KOPT-K1 (cell line): Measurements from ENCODE around the gene VEGFA.
"Not testable (repeated sequence)": the region's sequence is repeated elsewhere in the genome, so short reads cannot be mapped to it uniquely, and the experiment has no call there.

ENCODE experiments used
- H3K27ac ChIP-seq: fragments of 200-600 bp; sonication (generic); 2 replicates; pipeline ENCODE4 v1.5.1; 2016; ENCODE audit warnings: antibody characterized with exemption, mild to moderate bottlenecking, low read depth, low read length; ENCODE audit not compliant: poor library complexity, severe bottlenecking
- H3K36me3 ChIP-seq: fragments of 200-600 bp; sonication (generic); 2 replicates; pipeline ENCODE4 v1.5.1; 2017; ENCODE audit warnings: antibody characterized with exemption, mild to moderate bottlenecking, low read length, moderate library complexity; ENCODE audit not compliant: insufficient read depth
- H3K9me3 ChIP-seq: fragments of 200-600 bp; sonication (generic); 2 replicates; pipeline ENCODE4 v1.5.1; 2017; ENCODE audit warnings: antibody characterized with exemption, low read length, mild to moderate bottlenecking; ENCODE audit not compliant: insufficient read depth, poor library complexity, severe bottlenecking

Gene VEGFA

DNA sequence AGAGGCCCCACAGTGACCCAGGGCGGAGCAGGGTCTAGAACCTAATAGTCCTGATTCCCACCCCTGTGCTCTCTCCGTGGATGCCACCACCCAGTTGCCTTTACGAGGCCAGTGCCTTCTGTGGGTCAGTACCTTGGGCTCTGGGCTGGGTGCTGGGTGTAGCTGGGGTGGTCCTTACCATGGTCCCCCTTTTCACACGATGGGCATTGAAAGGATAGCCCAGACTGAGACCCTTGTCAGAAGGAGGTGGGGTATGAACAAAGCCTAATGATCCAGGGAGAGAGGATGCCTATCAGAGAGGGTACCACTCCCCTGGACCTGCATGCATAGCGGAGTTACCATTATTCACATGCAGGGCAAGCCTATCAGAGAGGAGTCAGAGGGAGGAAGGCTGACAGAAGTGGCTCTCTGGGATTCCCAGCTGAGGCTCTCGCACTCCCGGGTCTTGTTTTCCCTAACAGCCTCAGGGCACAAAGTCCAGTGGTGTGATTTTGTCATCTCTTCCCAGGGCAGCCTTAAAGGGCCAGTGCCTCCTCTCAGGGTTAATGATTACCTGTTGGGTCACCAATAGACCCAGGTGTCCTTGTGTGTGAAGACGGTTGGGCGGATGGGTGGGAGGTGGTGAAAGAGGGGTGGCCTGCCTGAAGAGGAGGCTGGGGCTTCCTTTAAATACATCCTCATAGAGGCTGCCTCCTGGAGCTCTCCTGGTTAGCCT, 36.2 kb downstream of the VEGFA start:
- H3K9me3 ChIP-seq: no peaks in the 10 kb centered on the region
- no peaks in the 10 kb centered on the region for H3K36me3 ChIP-seq
- no peak overlapping the region for H3K27ac ChIP-seq

- Histone ChIP-seq H3K36me3 (no peaks in the 10 kb centered on the region), H3K27ac (no peak overlapping the region), H3K9me3 (no peaks in the 10 kb centered on the region)
Measured at GRCh38 chr6:43806758-43807227, 36.8 kb downstream of the VEGFA start.

- Histone ChIP-seq H3K36me3 (no peaks in the 10 kb centered on the region), H3K27ac (peak overlapping the region; percentile 16), H3K9me3 (no peaks in the 10 kb centered on the region)
Measured at GRCh38 chr6:43807228-43808061, 37.4 kb downstream of the VEGFA start.

GRCh38 chr6:43808412-43808811, 38.4 kb downstream of the VEGFA start:
- H3K9me3 ChIP-seq: no peaks in the 10 kb centered on the region
- no peak overlapping the region for H3K27ac ChIP-seq
- H3K36me3 ChIP-seq: no peaks in the 10 kb centered on the region

GRCh38 chr6:43809417-43810305, 39.6 kb downstream of the VEGFA start:
- Histone ChIP-seq H3K27ac (no peak overlapping the region), H3K9me3 (no peaks in the 10 kb centered on the region), H3K36me3 (no peaks in the 10 kb centered on the region)

GRCh38 chr6:43810965-43811732, 41.1 kb downstream of the VEGFA start:
- no peak overlapping the region for H3K27ac ChIP-seq
- no peaks in the 10 kb centered on the region for H3K9me3 ChIP-seq
- no peaks in the 10 kb centered on the region for H3K36me3 ChIP-seq

DNA sequence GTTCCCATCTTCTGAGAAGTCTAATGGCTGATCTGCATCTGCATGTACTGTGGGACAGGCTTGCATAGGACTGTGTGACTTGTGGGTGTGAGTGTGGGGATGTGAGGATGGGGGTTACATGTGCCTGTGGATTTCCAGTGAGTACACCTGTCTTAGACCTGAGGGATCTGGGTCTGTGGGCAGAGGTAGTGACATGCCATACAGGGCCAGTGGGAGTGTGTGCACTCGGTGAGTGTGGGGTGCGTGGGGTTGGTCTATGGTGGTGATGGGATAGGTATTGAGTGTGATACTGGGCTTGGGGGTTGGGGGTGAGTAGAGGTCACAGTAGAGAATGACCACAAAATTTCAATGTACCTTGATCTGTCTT, 41.7 kb downstream of the VEGFA start:
- no peak overlapping the region for H3K27ac ChIP-seq
- no peaks in the 10 kb centered on the region for H3K36me3 ChIP-seq
- no peaks in the 10 kb centered on the region for H3K9me3 ChIP-seq

- no peaks in the 10 kb centered on the region for H3K36me3 ChIP-seq
Measured at GRCh38 chr6:43812850-43813578, 43.0 kb downstream of the VEGFA start.

GRCh38 chr6:43814111-43814510, 44.1 kb downstream of the VEGFA start:
- Histone ChIP-seq H3K27ac (peak overlapping the region; percentile 34), H3K36me3 (no peaks in the 10 kb centered on the region), H3K9me3 (no peaks in the 10 kb centered on the region)

More at GRCh38 chr6:43812850-43813578, 43.0 kb downstream of the VEGFA start:
- Histone ChIP-seq H3K27ac (peak overlapping the region; percentile 34), H3K9me3 (no peaks in the 10 kb centered on the region)

DNA sequence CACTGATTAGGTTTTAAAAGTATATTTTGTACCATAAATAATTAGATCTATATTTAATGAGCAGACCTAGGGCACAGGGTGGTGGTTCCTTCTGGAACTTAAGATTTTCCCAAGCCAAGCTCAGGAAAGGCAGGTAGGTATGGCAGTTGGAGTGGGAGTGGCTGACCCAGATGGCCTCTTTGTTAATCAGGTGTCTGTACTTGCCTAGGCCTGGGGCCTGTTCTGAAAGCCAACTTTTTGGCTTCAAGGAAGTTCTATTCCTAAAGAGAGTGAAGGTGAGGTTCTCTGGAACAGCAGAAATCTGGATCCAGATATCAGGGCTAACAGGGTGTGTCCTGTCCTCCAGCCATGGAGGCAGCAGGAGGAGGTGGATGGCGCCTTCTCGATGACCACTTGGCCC, 44.9 kb downstream of the VEGFA start:
- Histone ChIP-seq H3K27ac (no peak overlapping the region), H3K36me3 (no peaks in the 10 kb centered on the region), H3K9me3 (no peaks in the 10 kb centered on the region)

DNA sequence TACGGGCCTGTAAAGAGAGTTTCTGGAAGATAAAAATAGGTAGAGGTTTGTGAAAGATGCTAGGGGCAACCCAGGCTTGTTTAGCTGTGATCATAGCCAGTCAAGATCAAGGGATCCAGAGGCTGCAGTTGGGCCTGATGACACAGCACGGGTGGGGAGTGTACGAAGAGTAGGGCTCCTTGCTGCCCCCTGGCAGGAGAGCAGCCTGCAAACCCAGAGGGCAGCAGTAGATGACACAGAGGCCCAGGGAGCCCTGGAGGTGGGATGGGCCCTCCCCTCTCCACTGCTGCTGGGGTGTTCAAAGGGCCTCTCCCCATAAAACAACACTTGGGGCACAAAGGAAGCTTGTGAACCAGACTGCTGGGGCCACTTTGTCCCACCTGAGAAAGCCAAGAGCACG, 47.2 kb downstream of the VEGFA start:
- no peak overlapping the region for H3K27ac ChIP-seq
- H3K36me3 ChIP-seq: no peaks in the 10 kb centered on the region
- no peaks in the 10 kb centered on the region for H3K9me3 ChIP-seq

DNA sequence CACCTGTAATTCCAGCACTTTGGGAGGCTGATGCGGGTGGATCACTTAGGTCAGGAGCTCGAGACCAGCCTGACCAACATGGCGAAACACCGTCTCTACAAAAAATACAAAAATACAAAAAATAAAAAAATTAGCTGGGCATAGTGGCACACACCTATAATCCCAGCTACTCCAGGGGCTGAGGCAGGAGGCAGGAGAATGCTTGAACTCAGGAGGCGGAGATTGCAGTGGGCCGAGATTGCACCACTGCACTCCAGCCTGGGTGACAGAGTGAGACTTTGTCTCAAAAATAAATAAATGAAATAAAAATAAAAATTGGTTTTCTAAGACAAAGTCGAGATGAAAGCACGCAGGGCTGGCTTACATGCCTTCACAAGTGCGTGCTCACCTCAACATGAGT, 49.0 kb downstream of the VEGFA start:
- not testable (repeated sequence) for H3K36me3 ChIP-seq, H3K9me3 ChIP-seq, H3K27ac ChIP-seq

- no peak overlapping the region for H3K27ac ChIP-seq
- H3K9me3 ChIP-seq: no peaks in the 10 kb centered on the region
- H3K36me3 ChIP-seq: no peaks in the 10 kb centered on the region
Measured at GRCh38 chr6:43819958-43820357, 49.9 kb downstream of the VEGFA start.

DNA sequence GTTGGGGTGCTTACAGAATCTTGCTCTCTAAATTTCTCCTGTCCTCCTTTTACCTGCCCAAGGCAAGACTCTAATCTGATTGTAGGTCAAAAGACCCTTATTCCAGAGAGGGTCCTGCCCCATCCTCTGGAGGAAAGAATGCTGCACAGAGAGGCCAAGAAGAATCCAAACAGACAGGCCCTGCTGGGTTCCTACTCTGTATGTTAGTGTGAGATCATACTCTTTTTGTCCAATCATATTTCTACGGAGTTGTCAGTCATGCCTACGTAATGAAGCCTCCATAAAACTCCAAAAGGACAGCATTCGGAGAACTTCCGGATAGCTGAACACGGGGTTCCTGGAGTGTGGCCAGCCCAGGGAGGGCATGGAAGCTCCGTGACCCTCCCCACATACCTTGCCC, 50.5 kb downstream of the VEGFA start:
- Histone ChIP-seq H3K27ac (no peak overlapping the region), H3K9me3 (no peaks in the 10 kb centered on the region), H3K36me3 (no peaks in the 10 kb centered on the region)
